Fibroblast of lung (primary cell): ENCODE data around the gene LPP. TPM values are rescaled to one million over a fixed set of nuclear protein-coding genes. Genes with fewer than 3 reads are reported as not detected.
A peak's percentile ranks its signal among the peaks of the same experiment; 100 is the strongest.

Source experiments
- DNase-seq, 2 donors: peaks; one replicate each; pipeline versions ENCODE4 v3.0.0 to v3.0.0-alpha.2; 2010; ENCODE audit warnings: low read depth in 2 of 2
- H2AFZ ChIP-seq: 2 replicates; pipeline ENCODE4 v1.5.1; 2012; ENCODE audit warnings: low read length, control low read depth, inconsistent platforms
- H3K27ac ChIP-seq: 2 replicates; pipeline ENCODE4 v1.5.1; 2011; ENCODE audit warnings: low read length, control low read depth; ENCODE audit not compliant: insufficient read depth
- H3K27me3 ChIP-seq: 2 replicates; pipeline ENCODE4 v1.5.1; 2011; ENCODE audit warnings: mild to moderate bottlenecking, low read length; ENCODE audit not compliant: control insufficient read depth, insufficient read depth
- H3K36me3 ChIP-seq: 2 replicates; pipeline ENCODE4 v1.5.1; 2011; ENCODE audit warnings: low read length; ENCODE audit not compliant: control insufficient read depth, insufficient read depth
- H3K4me1 ChIP-seq: 2 replicates; pipeline ENCODE4 v1.5.1; 2011; ENCODE audit warnings: low read length; ENCODE audit not compliant: control insufficient read depth, insufficient read depth; ENCODE audit errors: extremely low read depth
- H3K4me2 ChIP-seq: 2 replicates; pipeline ENCODE4 v1.5.1; 2011; ENCODE audit warnings: low read length, control low read depth; ENCODE audit not compliant: insufficient read depth; ENCODE audit errors: extremely low read depth
- H3K4me3 ChIP-seq, 4 experiments: fragments of 200-600 bp in 1 of 4; sonication (generic) in 1 of 4; replicated peaks in 1 of 4; 2 replicates each; pipeline ENCODE4 v1.5.1; 2011 to 2016; ENCODE audit warnings: low read length in 4 of 4, low read depth in 3 of 4, mild to moderate bottlenecking in 3 of 4, control low read depth in 2 of 4, inconsistent platforms in 1 of 4, mixed read lengths in 1 of 4; ENCODE audit not compliant: insufficient read depth in 1 of 4; ENCODE audit errors: control extremely low read depth in 1 of 4
- H3K79me2 ChIP-seq: 2 replicates; pipeline ENCODE4 v1.5.1; 2012; ENCODE audit warnings: mild to moderate bottlenecking, low read length, inconsistent platforms; ENCODE audit not compliant: control insufficient read depth, insufficient read depth
- H3K9ac ChIP-seq: 2 replicates; pipeline ENCODE4 v1.5.1; 2011; ENCODE audit warnings: mild to moderate bottlenecking, low read length, control low read depth; ENCODE audit not compliant: insufficient read depth
- H3K9me3 ChIP-seq: 2 replicates; pipeline ENCODE4 v1.5.1; 2012; ENCODE audit warnings: low read depth, low read length; ENCODE audit not compliant: control insufficient read depth, insufficient read depth
- H4K20me1 ChIP-seq: 2 replicates; pipeline ENCODE4 v1.5.1; 2011; ENCODE audit warnings: low read length; ENCODE audit not compliant: control insufficient read depth, insufficient read depth; ENCODE audit errors: extremely low read depth
- EZH2 ChIP-seq: IDR thresholded peaks from 2 replicates; pipeline ENCODE4 v1.5.1; 2012; ENCODE audit warnings: low read length, control low read depth, mild to moderate bottlenecking; ENCODE audit errors: missing control alignments
- polyA plus RNA-seq, 2 donors: library from polyadenylated mRNA; depleted of rRNA in 1 of 2; stranded (reverse) in 1 of 2; unstranded in 1 of 2; fragments of >200 nt; gene quantifications; 2 replicates each; pipeline ENCODE4 v1.2.1, GENCODE V29; 2011 to 2012; ENCODE audit warnings: missing spikeins in 1 of 2
- total RNA-seq: library from RNA; depleted of rRNA; stranded (reverse); fragments of >200 nt; gene quantifications from 2 replicates; pipeline ENCODE4 v1.2.1, GENCODE V29; 2014
- TF ChIP-seq, protein P1 (sequence below), 2 donors: IDR thresholded peaks in 1 of 2; conservative IDR thresholded peaks in 1 of 2; 1 replicate in 1 of 2; 2 replicates in 1 of 2; pipeline ENCODE4 v1.5.1; 2011 to 2012; ENCODE audit warnings: low read length in 2 of 2, control low read depth in 1 of 2, inconsistent platforms in 1 of 2, low read depth in 1 of 2, mild to moderate bottlenecking in 1 of 2

LPP gene
- total and polyA plus RNA-seq, 2 donors (not counting 1 experiment from before 2014, with no cell fraction given), result 69.0 to 124 TPM

DNA sequence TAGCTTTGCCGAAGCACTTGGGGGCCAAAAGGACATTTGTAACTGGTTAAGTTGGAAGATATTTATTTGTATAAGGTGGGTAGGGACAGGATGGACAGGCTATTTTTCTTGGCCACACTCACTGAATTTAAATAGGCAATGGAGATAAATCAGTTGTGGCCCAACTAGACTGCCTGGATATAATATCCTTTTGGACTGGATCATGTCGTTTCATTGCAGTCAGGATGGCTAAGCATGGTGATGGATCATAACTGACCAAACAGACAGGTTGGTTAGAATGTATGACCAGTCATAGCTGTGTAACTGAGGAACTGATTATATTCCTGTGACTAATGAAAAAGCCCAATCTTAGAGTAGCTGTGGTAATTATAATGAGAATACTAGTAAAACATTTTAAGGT, 284.0 kb downstream of the LPP start:
- no peak overlapping the region for H2AFZ ChIP-seq
- peak in 1 of 2 donors; percentile 75 for DNase-seq
- H3K79me2 ChIP-seq, result peaks cover 4% of the 10 kb centered on the region
- H3K4me2 ChIP-seq, result peak overlapping the region; percentile 9
- no peaks in the 10 kb centered on the region for H3K9me3 ChIP-seq
- no peak overlapping the region for H3K27ac ChIP-seq
- H3K9ac ChIP-seq, result no peak overlapping the region
- H3K4me3 ChIP-seq, result no peak overlapping the region
- TF ChIP-seq, protein P1, sequence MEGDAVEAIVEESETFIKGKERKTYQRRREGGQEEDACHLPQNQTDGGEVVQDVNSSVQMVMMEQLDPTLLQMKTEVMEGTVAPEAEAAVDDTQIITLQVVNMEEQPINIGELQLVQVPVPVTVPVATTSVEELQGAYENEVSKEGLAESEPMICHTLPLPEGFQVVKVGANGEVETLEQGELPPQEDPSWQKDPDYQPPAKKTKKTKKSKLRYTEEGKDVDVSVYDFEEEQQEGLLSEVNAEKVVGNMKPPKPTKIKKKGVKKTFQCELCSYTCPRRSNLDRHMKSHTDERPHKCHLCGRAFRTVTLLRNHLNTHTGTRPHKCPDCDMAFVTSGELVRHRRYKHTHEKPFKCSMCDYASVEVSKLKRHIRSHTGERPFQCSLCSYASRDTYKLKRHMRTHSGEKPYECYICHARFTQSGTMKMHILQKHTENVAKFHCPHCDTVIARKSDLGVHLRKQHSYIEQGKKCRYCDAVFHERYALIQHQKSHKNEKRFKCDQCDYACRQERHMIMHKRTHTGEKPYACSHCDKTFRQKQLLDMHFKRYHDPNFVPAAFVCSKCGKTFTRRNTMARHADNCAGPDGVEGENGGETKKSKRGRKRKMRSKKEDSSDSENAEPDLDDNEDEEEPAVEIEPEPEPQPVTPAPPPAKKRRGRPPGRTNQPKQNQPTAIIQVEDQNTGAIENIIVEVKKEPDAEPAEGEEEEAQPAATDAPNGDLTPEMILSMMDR (conservative IDR thresholded peaks at IDR 0.05 in 1 of 2, IDR thresholded peaks at IDR 0.05 in 1 of 2; ENCODE audit: low read depth in 1 of 2, low read length in 2 of 2), result no peak
- TF ChIP-seq EZH2, result no peak
- no peaks in the 10 kb centered on the region for H4K20me1 ChIP-seq
- no peaks in the 10 kb centered on the region for H3K27me3 ChIP-seq
- H3K4me1 ChIP-seq, result peaks cover 7% of the 10 kb centered on the region
- H3K36me3 ChIP-seq, result no peaks in the 10 kb centered on the region

DNA sequence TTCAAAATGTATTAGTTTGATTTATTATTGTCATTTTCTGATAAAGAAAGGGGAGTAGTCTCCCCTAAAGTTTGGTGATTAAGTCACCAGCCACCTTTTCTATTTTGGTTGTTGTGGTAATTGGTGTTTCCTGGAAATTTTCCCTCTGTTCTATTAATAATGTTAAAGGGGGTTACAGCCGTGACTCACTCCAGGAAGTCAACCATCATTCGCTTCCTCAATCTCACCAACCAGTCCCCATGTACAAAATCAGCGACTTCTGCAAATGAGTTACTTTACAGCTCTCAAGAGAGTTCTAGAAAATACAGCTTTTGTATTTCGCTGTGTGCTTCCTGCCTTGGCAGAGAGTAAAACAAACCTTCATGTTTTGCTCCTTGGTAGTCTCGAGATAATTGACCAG, 285.1 kb downstream of the LPP start:
- Histone ChIP-seq H2AFZ (no peak overlapping the region), H3K27ac (no peak overlapping the region), H3K36me3 (no peaks in the 10 kb centered on the region), H3K27me3 (no peaks in the 10 kb centered on the region), H3K9ac (no peak overlapping the region), H3K4me2 (no peak overlapping the region), H3K4me1 (peaks cover 6% of the 10 kb centered on the region), H3K79me2 (peaks cover 4% of the 10 kb centered on the region), H4K20me1 (no peaks in the 10 kb centered on the region), H3K9me3 (no peaks in the 10 kb centered on the region), H3K4me3 (no peak overlapping the region)
- peak in 1 of 2 donors; percentile 21 for DNase-seq
- TF ChIP-seq, protein P1 (conservative IDR thresholded peaks at IDR 0.05 in 1 of 2, IDR thresholded peaks at IDR 0.05 in 1 of 2; ENCODE audit: low read depth in 1 of 2, low read length in 2 of 2), result no peak
- no peak for TF ChIP-seq EZH2

DNA sequence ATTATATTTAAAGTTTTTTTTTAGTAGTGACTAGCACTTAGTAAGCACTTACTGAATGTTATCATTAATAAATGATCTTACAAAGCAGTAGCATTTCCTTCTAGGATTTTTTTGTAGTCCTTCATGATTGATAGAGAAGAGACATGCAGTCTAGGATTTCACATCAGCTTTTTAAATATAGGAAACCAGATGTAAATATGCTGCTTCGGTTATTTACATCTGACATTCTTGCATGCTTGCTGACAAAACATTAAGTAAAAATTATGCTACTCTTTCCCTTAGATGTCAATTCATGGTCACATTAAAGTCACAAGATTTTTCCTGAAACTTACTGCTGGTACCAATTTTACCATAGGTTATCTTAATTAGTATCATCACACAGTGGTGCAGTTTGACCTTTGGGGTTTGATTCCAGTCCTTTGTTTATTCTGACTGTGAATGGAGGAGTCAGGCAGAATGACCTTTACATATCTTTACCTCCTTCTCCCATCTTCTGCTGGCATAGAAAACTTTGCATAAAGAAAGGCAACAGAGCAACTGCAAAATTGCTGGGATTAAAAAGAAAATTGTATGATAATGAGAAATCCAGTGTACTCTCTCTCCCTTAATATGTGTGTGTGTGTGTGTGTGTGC, 286.5 kb downstream of the LPP start:
- no peak for DNase-seq
- Histone ChIP-seq H3K4me2 (no peak overlapping the region), H3K4me1 (peaks cover 6% of the 10 kb centered on the region), H3K27ac (no peak overlapping the region), H3K27me3 (no peaks in the 10 kb centered on the region), H4K20me1 (no peaks in the 10 kb centered on the region), H3K4me3 (no peak overlapping the region), H2AFZ (no peak overlapping the region), H3K9me3 (no peaks in the 10 kb centered on the region), H3K9ac (no peak overlapping the region), H3K79me2 (peaks cover 4% of the 10 kb centered on the region), H3K36me3 (no peaks in the 10 kb centered on the region)
- TF ChIP-seq, protein P1 (conservative IDR thresholded peaks at IDR 0.05 in 1 of 2, IDR thresholded peaks at IDR 0.05 in 1 of 2; ENCODE audit: low read depth in 1 of 2, low read length in 2 of 2), result no peak
- no peak for TF ChIP-seq EZH2
